Peyer's patch (tissue), 4 donors: ENCODE measurements around the gene TBC1D2. TPM values are rescaled to one million over a fixed set of nuclear protein-coding genes. Genes with fewer than 3 reads are reported as not detected.
A peak's percentile ranks its signal among the peaks of the same experiment; 100 is the strongest.

Experiments
- DNase-seq, 3 donors: peaks; one replicate each; pipeline ENCODE4 v3.0.0-alpha.2; 2017 to 2019
- H3K27ac ChIP-seq, 4 donors: fragments of 200-600 bp; sonication (generic); one replicate each; pipeline ENCODE4 v1.5.1; 2016 to 2019
- H3K27me3 ChIP-seq, 2 donors: fragments of 200-600 bp; sonication (generic); one replicate each; pipeline ENCODE4 v1.5.1; 2019
- H3K36me3 ChIP-seq, 3 donors: fragments of 200-600 bp; sonication (generic); one replicate each; pipeline ENCODE4 v1.5.1; 2016 to 2019
- H3K4me1 ChIP-seq, 4 donors: fragments of 200-600 bp; sonication (generic); one replicate each; pipeline ENCODE4 v1.5.1; 2016 to 2019
- H3K4me3 ChIP-seq, 4 donors: fragments of 200-600 bp; sonication (generic); 1 replicate in 3 of 4; 2 replicates in 1 of 4; pipeline ENCODE4 v1.5.1; 2016 to 2019; ENCODE audit warnings: mild to moderate bottlenecking in 1 of 4
- H3K9me3 ChIP-seq, 4 donors: fragments of 200-600 bp; sonication (generic); one replicate each; pipeline ENCODE4 v1.5.1; 2016 to 2019; ENCODE audit warnings: mild to moderate bottlenecking in 1 of 4
- CTCF ChIP-seq, 6 experiments: fragments of 450-650 bp in 4 of 6; fragments of 200-600 bp in 2 of 6; sonication (generic) in 1 of 6; IDR thresholded peaks; one replicate each; pipeline ENCODE4 v1.5.1; 2017 to 2019; ENCODE audit warnings: antibody characterized with exemption in 6 of 6, mild to moderate bottlenecking in 3 of 6, moderate library complexity in 1 of 6
- POLR2A ChIP-seq, 2 donors: fragments of 450-650 bp; IDR thresholded peaks; one replicate each; pipeline ENCODE4 v1.5.1; 2017; ENCODE audit warnings: antibody characterized with exemption in 2 of 2, mild to moderate bottlenecking in 2 of 2, moderate library complexity in 2 of 2
- total RNA-seq, 4 donors: library from RNA; depleted of rRNA; stranded (reverse); fragments of >200 nt; gene quantifications; one replicate each; pipeline ENCODE4 v1.1.0, GENCODE V29; 2016

The TBC1D2 gene
- total RNA-seq, 4 donors from 2014 or later: 28.1 to 68.8 (median 48.4) TPM

- H3K4me1 ChIP-seq: peaks cover 0 to 5% (median 0%) of the 10 kb centered on the region in 4 donors
- H3K27me3 ChIP-seq: no peaks in the 10 kb centered on the region
- H3K27ac ChIP-seq: no peak overlapping the region
- no peak for TF ChIP-seq CTCF (IDR thresholded peaks at IDR 0.05)
- no peak for TF ChIP-seq POLR2A (IDR thresholded peaks at IDR 0.05)
- no peak overlapping the region for H3K4me3 ChIP-seq
- H3K36me3 ChIP-seq: no peaks in the 10 kb centered on the region
- H3K9me3 ChIP-seq: no peaks in the 10 kb centered on the region
- no peak for DNase-seq
Observed at GRCh38 chr9:98259791-98260190, 4.3 kb upstream of the TBC1D2 start.

GRCh38 chr9:98256756-98257155 is 1.3 kb upstream of the TBC1D2 start:
- Histone ChIP-seq H3K27ac (peak overlapping the region; percentile 87 to 98 (median 93)), H3K36me3 (peaks cover 0 to 5% (median 0%) of the 10 kb centered on the region in 3 donors), H3K4me3 (peak overlapping the region; percentile 74 to 87 (median 80)), H3K4me1 (peaks cover 0 to 25% (median 2%) of the 10 kb centered on the region in 4 donors), H3K27me3 (no peaks in the 10 kb centered on the region), H3K9me3 (no peaks in the 10 kb centered on the region)
- TF ChIP-seq POLR2A (IDR thresholded peaks at IDR 0.05) (peak in 1 of 2 donors; percentile 23), CTCF (IDR thresholded peaks at IDR 0.05) (no peak)
- peak in 1 of 3 donors; percentile 35 for DNase-seq

GRCh38 chr9:98255061-98255577 is 330 bp downstream of the TBC1D2 start:
- Histone ChIP-seq H3K27me3 (no peaks in the 10 kb centered on the region), H3K4me1 (peaks cover 0 to 30% (median 2%) of the 10 kb centered on the region in 4 donors), H3K9me3 (no peaks in the 10 kb centered on the region), H3K4me3 (peak overlapping the region; percentile 74 to 87 (median 80)), H3K27ac (peak overlapping the region; percentile 87 to 98 (median 93)), H3K36me3 (peaks cover 0 to 7% (median 0%) of the 10 kb centered on the region in 3 donors)
- DNase-seq: peak in 1 of 3 donors; percentile 34
- TF ChIP-seq CTCF (IDR thresholded peaks at IDR 0.05) (no peak), POLR2A (IDR thresholded peaks at IDR 0.05) (no peak)

- H3K4me3 ChIP-seq: peak overlapping the region; percentile 74 to 87 (median 80)
- peaks cover 0 to 7% (median 0%) of the 10 kb centered on the region in 3 donors for H3K36me3 ChIP-seq
- H3K4me1 ChIP-seq: peaks cover 0 to 37% (median 2%) of the 10 kb centered on the region in 4 donors
- no peak for DNase-seq
- no peaks in the 10 kb centered on the region for H3K27me3 ChIP-seq
- TF ChIP-seq CTCF (IDR thresholded peaks at IDR 0.05) (no peak), POLR2A (IDR thresholded peaks at IDR 0.05) (no peak)
- peak overlapping the region in 2 of 4 donors; percentile 87 to 93 for H3K27ac ChIP-seq
- H3K9me3 ChIP-seq: no peaks in the 10 kb centered on the region
Observed at GRCh38 chr9:98254228-98255060, 1.0 kb downstream of the TBC1D2 start.

- Histone ChIP-seq H3K27me3 (no peaks in the 10 kb centered on the region), H3K27ac (no peak overlapping the region), H3K9me3 (no peaks in the 10 kb centered on the region), H3K4me3 (peak overlapping the region in 2 of 4 donors; percentile 23 to 78), H3K36me3 (peaks cover 0 to 7% (median 0%) of the 10 kb centered on the region in 3 donors), H3K4me1 (peaks cover 0 to 46% (median 4%) of the 10 kb centered on the region in 4 donors)
- no peak for DNase-seq
- TF ChIP-seq CTCF (IDR thresholded peaks at IDR 0.05) (no peak), POLR2A (IDR thresholded peaks at IDR 0.05) (no peak)
Observed at GRCh38 chr9:98253565-98253964, 1.9 kb downstream of the TBC1D2 start.
